GM12873 (cell line): Measurements from ENCODE around the gene B4GALT3.
A peak's percentile ranks its signal among the peaks of the same experiment; 100 is the strongest.

Experiments
- CTCF ChIP-seq: IDR thresholded peaks from 2 replicates; pipeline ENCODE4 v1.5.1; 2012; ENCODE audit warnings: low read depth, mild to moderate bottlenecking, moderate library complexity, low read length, control low read depth; ENCODE audit not compliant: insufficient read depth; ENCODE audit errors: missing control alignments

B4GALT3 gene

GRCh38 chr1:161159087-161159912 lies 18.0 kb downstream of the B4GALT3 start, which contains the start of gene USP21:
Gene USP21, plus strand, starts transcription at chr1:161159500. Its CDS starts 1,141 bp downstream, at chr1:161160641.
- peak; percentile 36 for TF ChIP-seq CTCF

- TF ChIP-seq CTCF: no peak
Measured at GRCh38 chr1:161158316-161159010, 18.8 kb downstream of the B4GALT3 start.

GRCh38 chr1:161157867-161158266 lies 19.4 kb downstream of the B4GALT3 start:
- no peak for TF ChIP-seq CTCF

GRCh38 chr1:161153682-161154337 lies 23.5 kb downstream of the B4GALT3 start, which contains the start of gene UFC1:
Gene UFC1, plus strand, starts transcription at chr1:161153978. Its CDS starts 20 bp downstream, at chr1:161153998.
- TF ChIP-seq CTCF: no peak

GRCh38 chr1:161153176-161153575 lies 24.1 kb downstream of the B4GALT3 start:
- TF ChIP-seq CTCF: no peak

GRCh38 chr1:161145832-161146231 lies 31.5 kb downstream of the B4GALT3 start:
- no peak for TF ChIP-seq CTCF
